Ovary (tissue), 9 donors: ENCODE measurements around the gene FAM135A. TPM values are rescaled to one million over a fixed set of nuclear protein-coding genes. Genes with fewer than 3 reads are reported as not detected.

Source experiments
- DNase-seq, 5 donors: peaks; one replicate each; pipeline ENCODE4 v3.0.0-alpha.2; 2019 to 2020
- H3K27ac ChIP-seq, 2 donors: fragments of 200-600 bp; one replicate each; pipeline versions ENCODE4 v1.5.1 to v1.8.0; 2019 to 2022
- H3K27me3 ChIP-seq: fragments of 200-600 bp; one replicate; pipeline ENCODE4 v1.8.0; 2022
- H3K36me3 ChIP-seq: fragments of 200-600 bp; sonication (generic); one replicate; pipeline ENCODE4 v1.5.1; 2019
- H3K4me1 ChIP-seq: one replicate; pipeline ENCODE4 v1.8.1; 2013; ENCODE audit warnings: mild to moderate bottlenecking, moderate library complexity; ENCODE audit not compliant: insufficient read depth
- H3K4me3 ChIP-seq: fragments of 200-600 bp; sonication (generic); one replicate; pipeline ENCODE4 v1.5.1; 2017
- H3K9me3 ChIP-seq, 2 donors: fragments of 200-600 bp in 1 of 2; sonication (generic) in 1 of 2; one replicate each; pipeline versions ENCODE4 v1.5.1 to v1.8.1; 2013 to 2019; ENCODE audit warnings: mild to moderate bottlenecking in 1 of 2, moderate library complexity in 1 of 2
- CTCF ChIP-seq, 3 donors: fragments of 450-650 bp in 2 of 3; fragments of 200-600 bp in 1 of 3; IDR thresholded peaks; one replicate each; pipeline versions ENCODE4 v1.5.1 to v1.8.0; 2016 to 2022; ENCODE audit warnings: antibody characterized with exemption in 3 of 3, mild to moderate bottlenecking in 1 of 3
- EP300 ChIP-seq: sonication (generic); formaldehyde crosslinking; IDR thresholded peaks from one replicate; pipeline ENCODE4 v1.6.1; 2017; ENCODE audit warnings: antibody characterized with exemption
- POLR2A ChIP-seq: fragments of 450-650 bp; IDR thresholded peaks from one replicate; pipeline ENCODE4 v1.6.1; 2017; ENCODE audit warnings: antibody characterized with exemption, mild to moderate bottlenecking, moderate library complexity
- WGBS, 3 donors: extraction: QIAGEN DNeasy Blood & Tissue Kit in 1 of 3; methylation state at CpG; one replicate each; pipeline versions ENCODE4 v1.1.5 to v1.1.7; 2013 to 2017; 5-methylcytosine and 5-hydroxymethylcytosine counted together
- intact Hi-C, 4 donors: fragments of 100-400 bp; cut with DNase I; formaldehyde crosslinking; loops; one replicate each; pipeline versions ENCODE4 v1.11.0 to v1.15.1; 2022 to 2023
- polyA plus RNA-seq, 2 donors: library from polyadenylated mRNA; stranded (reverse); fragments of 200-250 nt in 1 of 2; fragments of 350-450 nt in 1 of 2; fragmentation: Illumina TruSeq in 1 of 2; extraction: RNeasy Lipid Tissue Mini Kit (QIAGEN cat#74804) in 1 of 2; gene quantifications; one replicate each; pipeline ENCODE4 v1.2.3, GENCODE V29; 2013 to 2014
- total RNA-seq, 7 donors: library from RNA; depleted of rRNA in 2 of 7; stranded (reverse); fragments of >200 nt in 2 of 7; fragmentation: NEBNext Ultra II Directional in 3 of 7; extraction: Animal tissue kit (Norgen Biotek cat#: 25700) in 3 of 7; gene quantifications; one replicate each; pipeline versions ENCODE4 v1.1.0 to v1.2.4, GENCODE V29; 2016 to 2023
- donor health status: DM: no; HTN: no; CAD: no; lungs with moderate emphysema.
- donor health status: DM: no; HTN: no; CAD: no.
- donor health status: Bipolar disorder and iron deficiency.
- donor health status: DM: yes; HTN: yes; CAD: no.
- donor health status: DM: no; HTN: no; CAD: no.
- donor health status: DM: yes; HTN: yes; CAD: no.

Gene FAM135A
- total and polyA plus RNA-seq, 9 donors: 8.6 to 34.1 (median 25.1) TPM

DNA sequence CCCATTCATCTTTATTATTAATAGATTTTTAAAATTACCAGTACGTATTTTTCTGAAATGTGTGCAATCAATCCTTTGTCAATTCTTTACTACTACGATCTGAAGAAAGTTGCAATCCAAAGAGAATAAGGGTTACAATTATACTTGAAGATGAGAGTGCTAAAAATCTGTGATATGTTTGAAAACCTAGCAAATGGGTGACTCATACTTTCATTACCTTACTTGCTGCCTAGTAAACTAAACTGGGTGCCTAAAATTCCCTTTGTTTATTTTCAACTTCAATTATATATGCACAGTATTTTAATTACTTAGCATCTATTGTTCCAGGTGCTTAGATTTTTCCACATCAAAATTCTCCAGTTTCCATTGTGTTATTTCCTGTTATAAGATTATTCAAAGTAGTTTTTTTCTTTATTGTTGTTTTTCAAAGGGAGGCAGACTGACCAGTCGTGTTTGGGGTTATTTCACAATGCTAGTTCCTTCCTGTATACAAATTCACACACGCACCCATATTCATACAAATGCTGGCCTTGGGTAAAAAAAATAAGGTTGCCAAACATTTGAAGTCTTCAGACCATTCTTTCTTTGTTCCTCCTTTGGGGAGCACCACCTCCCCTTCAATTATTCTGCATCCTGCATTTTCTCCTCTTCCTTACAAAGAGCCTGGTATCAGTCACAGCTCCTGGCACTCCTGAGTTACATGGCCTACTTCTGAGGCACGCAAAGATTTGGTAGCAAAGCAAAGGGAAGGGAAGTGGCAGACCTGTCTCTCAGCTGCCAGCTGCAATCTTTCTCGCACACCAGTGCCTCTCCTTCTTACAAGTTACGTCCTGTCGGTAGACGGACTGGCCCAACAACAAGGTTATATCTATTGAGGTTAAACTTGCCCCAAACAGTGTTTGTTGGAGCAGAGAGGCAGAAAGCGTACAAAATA is 16.2 kb upstream of the FAM135A start:
- H3K4me1 ChIP-seq: no peaks in the 10 kb centered on the region
- no peak for DNase-seq
- no peaks in the 10 kb centered on the region for H3K36me3 ChIP-seq
- intact Hi-C loops: no loop called here
- H3K9me3 ChIP-seq: no peaks in the 10 kb centered on the region
- TF ChIP-seq POLR2A (no peak), CTCF (IDR thresholded peaks at IDR 0.05) (no peak), EP300 (no peak)
- H3K27me3 ChIP-seq: no peaks in the 10 kb centered on the region
- WGBS, 3 donors: 64 to 72% (median 67%) methylated on average over 10 of the region's 10 CpGs
- H3K27ac ChIP-seq: no peak overlapping the region
- H3K4me3 ChIP-seq: no peak overlapping the region

- WGBS, 3 donors: 76 to 78% (median 78%) methylated on average over 7 of the region's 7 CpGs
- Histone ChIP-seq H3K27me3 (no peaks in the 10 kb centered on the region), H3K36me3 (no peaks in the 10 kb centered on the region), H3K27ac (no peak overlapping the region), H3K4me1 (no peaks in the 10 kb centered on the region), H3K4me3 (no peak overlapping the region), H3K9me3 (no peaks in the 10 kb centered on the region)
- TF ChIP-seq EP300 (no peak), POLR2A (no peak), CTCF (IDR thresholded peaks at IDR 0.05) (no peak)
- DNase-seq: no peak
- intact Hi-C loops: no loop called here
Observed at GRCh38 chr6:70398783-70399728, 14.3 kb upstream of the FAM135A start.

DNA sequence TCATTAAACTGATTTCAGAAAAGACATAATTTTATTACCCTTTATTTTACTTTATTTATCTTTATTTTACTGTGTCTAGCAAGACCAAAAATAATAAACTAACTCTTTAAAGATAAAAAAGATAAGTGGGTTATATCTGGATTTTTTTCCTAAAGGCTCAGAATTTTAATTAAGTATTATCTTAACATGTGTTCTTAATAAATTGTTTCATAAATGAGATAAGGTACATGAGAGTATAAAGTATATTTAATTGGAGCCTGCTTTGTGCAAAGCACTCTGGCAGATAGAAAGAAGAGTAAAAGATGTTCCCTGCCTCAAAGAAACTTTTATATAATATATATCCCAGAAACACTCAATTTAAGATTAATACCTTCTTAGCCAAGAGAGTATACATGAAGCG is 8.7 kb upstream of the FAM135A start:
- TF ChIP-seq POLR2A: no peak
- TF ChIP-seq EP300: no peak
- TF ChIP-seq CTCF (IDR thresholded peaks at IDR 0.05): no peak
- no peaks in the 10 kb centered on the region for H3K4me1 ChIP-seq
- no peaks in the 10 kb centered on the region for H3K36me3 ChIP-seq
- intact Hi-C loops: no loop called here
- H3K27ac ChIP-seq: no peak overlapping the region
- H3K9me3 ChIP-seq: no peaks in the 10 kb centered on the region
- WGBS, 3 donors: 42 to 52% (median 45%) methylated on average over 1 of the region's 1 CpG
- H3K27me3 ChIP-seq: no peaks in the 10 kb centered on the region
- DNase-seq: no peak
- no peak overlapping the region for H3K4me3 ChIP-seq

GRCh38 chr6:70409216-70409615 is 4.1 kb upstream of the FAM135A start:
- no peak for DNase-seq
- TF ChIP-seq EP300 (no peak), CTCF (IDR thresholded peaks at IDR 0.05) (no peak), POLR2A (no peak)
- Histone ChIP-seq H3K27me3 (no peaks in the 10 kb centered on the region), H3K9me3 (no peaks in the 10 kb centered on the region), H3K4me3 (no peak overlapping the region), H3K36me3 (no peaks in the 10 kb centered on the region), H3K27ac (no peak overlapping the region), H3K4me1 (peaks cover 2% of the 10 kb centered on the region)
- intact Hi-C loops: no loop called here
- 60 to 73% (median 65%) methylated on average over 2 of the region's 2 CpGs for WGBS, 3 donors
